MM.1S (cell line): ENCODE results near the gene TOR4A.
"Not testable (repeated sequence)": the region's sequence is repeated elsewhere in the genome, so short reads cannot be mapped to it uniquely, and the experiment has no call there.

Experiments used
- CTCF ChIP-seq: fragments of 300-600 bp; sonication (generic); IDR thresholded peaks from 2 replicates; pipeline ENCODE4 v1.5.1; 2016; ENCODE audit warnings: antibody characterized with exemption, low read length, mixed read lengths
- EZH2phosphoT487 ChIP-seq: fragments of 300-600 bp; sonication (generic); IDR thresholded peaks from 2 replicates; pipeline ENCODE4 v1.6.1; 2018; ENCODE audit warnings: antibody characterized with exemption, low read length

DNA sequence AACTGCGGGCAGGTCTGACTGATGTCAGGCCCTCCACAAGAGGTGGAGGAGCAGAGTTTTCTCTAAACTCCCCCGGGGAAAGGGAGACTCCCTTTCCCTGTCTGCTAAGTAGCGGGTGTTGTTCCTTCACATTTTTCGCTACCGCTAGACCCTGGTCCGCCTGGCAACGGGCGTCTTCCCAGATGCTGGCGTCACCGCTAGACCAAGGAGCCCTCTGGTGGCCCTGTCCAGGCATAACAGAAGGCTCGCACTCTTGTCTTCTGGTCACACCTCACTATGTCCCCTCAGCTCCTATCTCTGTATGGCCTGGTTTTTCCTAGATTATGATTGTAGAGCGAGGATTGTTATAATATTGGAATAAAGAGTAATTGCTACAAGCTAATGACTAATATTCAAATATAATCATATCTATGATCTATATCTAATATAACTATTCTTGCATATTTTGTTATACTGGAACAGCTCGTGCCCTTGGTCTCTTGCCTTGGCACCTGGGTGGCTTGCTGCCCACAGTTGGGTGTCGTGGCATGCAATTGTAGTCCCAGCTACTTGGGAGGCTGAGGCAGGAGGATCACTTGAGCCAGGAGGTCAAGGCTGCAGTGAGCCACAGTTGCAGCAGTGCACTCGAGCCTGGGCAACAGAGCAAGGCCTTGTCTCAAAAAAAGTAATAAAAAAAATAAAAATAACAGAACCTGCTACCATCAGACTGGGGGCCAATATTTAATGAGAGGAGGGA lies 15.2 kb upstream of the TOR4A start:
- peak; percentile 20; the same call in 1 of the 2 replicates for TF ChIP-seq CTCF
- not testable (repeated sequence) for TF ChIP-seq EZH2phosphoT487
